Left forelimb (tissue), 1 donor: ENCODE measurements around the gene ELK4.
A peak's percentile ranks its signal among the peaks of the same experiment; 100 is the strongest.
"Not testable (repeated sequence)": the region's sequence is repeated elsewhere in the genome, so short reads cannot be mapped to it uniquely, and the experiment has no call there.

ENCODE experiments used
- DNase-seq: peaks from one replicate; pipeline ENCODE4 v3.0.0-alpha.2; 2018; ENCODE audit warnings: low spot score

ELK4 gene

DNA sequence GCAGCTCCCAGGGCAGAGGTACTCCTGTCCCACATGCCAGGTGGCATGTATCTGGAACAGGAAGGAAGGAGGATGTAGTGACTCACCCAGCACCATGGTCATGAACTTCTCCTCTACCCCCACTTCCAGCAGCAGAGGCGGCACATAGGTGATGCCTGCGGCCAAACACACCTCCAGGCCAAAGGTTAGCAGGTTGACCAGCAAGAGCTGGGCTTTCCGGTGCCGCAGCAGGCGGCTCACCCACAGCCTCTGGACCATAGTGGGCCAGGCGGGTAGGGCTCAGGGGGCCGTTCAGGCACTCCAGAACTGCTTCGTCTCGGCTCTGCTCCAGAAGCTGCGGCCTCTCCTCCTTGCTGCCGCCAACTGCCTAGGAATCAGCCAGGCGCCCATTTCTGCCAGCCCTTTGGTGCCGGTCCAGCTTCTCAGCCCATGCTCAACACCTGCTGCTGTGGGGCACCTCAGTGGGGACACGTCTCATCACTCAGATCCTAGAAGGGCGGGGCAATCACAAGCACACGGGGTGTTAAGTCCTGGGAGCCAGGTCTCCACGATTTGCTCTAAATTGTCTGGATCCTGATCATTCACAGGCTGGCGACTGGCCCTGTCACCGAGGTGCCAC is 32.7 kb upstream of the ELK4 start:
- DNase-seq: no peak

- no peak for DNase-seq
Observed at GRCh38 chr1:205663286-205663936, 31.6 kb upstream of the ELK4 start.

GRCh38 chr1:205662791-205663190 is 31.0 kb upstream of the ELK4 start:
- DNase-seq: no peak

DNA sequence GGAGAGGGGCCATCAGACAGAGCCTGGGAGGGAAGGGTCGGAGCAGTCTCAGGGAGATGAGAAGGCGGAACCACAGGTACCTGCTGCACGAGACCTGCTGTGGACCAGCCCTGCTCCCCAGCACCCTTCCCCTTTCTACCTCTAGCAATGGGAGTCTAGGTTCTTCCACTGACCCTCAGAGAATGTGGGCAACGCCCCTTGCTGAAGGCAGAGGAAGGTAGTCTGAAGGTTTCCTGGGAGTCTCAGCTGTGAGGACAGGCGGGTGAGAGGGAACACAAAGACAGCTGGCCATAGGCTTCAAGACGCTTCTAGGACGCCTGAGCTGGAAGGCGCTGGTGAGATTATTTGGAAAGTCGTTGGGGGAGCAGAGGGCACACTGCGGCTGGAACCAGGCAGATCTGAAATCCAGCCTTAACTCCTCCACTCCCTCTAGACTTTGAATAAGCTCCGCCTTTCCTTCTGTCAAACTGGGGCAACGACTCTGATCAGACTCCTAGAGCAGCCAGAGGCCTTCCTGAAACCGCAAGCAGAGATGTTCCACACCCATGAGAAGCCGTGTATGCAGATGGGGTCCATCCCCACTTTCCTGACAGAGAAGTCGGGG is 30.4 kb upstream of the ELK4 start:
- DNase-seq: no peak

DNA sequence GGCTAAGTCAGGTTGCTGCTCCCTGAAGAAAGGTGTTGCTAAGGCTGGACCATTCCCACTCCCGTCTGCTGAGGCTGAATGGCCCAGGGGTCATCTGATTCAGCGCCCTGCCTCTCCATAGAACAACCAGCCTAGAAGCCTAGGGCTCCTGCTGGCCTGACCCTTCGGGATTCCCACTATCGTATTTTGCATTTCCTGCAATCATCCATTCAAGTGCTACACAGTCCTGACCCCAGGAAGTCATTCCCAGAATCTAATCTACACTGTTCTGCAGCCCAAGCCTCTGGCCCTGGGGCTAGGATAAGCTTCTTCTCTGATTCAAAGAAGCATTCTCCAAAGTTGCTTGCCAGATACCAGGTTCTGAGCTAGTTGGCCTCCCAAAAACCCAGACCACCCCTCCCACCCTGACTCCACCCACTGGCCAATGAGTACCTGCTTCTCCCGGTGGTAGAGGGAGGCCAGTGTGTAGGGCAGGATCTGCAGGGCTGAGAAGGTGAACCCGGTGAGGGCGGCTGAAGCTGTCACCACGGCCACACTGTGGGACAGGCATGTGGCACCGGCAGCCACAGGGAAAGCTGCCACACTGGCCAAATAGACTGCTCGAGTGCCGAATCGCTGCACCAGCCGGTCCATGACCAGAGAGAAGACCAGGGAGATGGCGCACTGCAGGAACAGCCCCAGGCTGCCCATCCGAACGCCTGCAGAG is 29.8 kb upstream of the ELK4 start:
- no peak for DNase-seq

GRCh38 chr1:205660361-205660760 is 28.6 kb upstream of the ELK4 start:
- no peak for DNase-seq

- peak; percentile 87 for DNase-seq
Observed at GRCh38 chr1:205658943-205659581, 27.3 kb upstream of the ELK4 start.

GRCh38 chr1:205656236-205656635 is 24.4 kb upstream of the ELK4 start:
- DNase-seq: no peak

DNA sequence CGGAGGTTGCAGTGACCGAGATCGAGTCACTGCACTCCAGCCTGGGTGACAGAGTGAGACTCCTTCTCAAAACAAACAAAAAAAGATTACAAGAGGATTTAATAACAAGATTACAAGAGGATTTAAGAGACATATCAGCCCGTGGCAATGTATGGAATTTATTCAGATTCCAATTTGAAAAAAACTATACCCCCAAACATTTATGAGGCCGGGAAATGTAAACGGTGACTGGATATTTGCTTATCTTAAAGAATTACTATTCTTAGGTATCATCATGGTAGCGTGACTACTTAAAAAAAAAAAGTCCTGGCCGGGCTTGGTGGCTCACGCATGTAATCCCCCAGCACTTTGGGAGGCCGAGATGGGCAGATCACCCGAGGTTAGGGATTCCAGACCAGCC is 21.2 kb upstream of the ELK4 start:
- no peak for DNase-seq

GRCh38 chr1:205650241-205650640 is 18.4 kb upstream of the ELK4 start:
- DNase-seq: no peak

- DNase-seq: no peak
Observed at GRCh38 chr1:205645519-205645918, 13.7 kb upstream of the ELK4 start.

- DNase-seq: no peak
Observed at GRCh38 chr1:205642679-205643307, 11.0 kb upstream of the ELK4 start.

- no peak for DNase-seq
Observed at GRCh38 chr1:205639567-205639966, 7.8 kb upstream of the ELK4 start.

GRCh38 chr1:205637854-205638468 is 6.2 kb upstream of the ELK4 start:
- DNase-seq: no peak

GRCh38 chr1:205636732-205637131 is 4.9 kb upstream of the ELK4 start:
- no peak for DNase-seq

DNA sequence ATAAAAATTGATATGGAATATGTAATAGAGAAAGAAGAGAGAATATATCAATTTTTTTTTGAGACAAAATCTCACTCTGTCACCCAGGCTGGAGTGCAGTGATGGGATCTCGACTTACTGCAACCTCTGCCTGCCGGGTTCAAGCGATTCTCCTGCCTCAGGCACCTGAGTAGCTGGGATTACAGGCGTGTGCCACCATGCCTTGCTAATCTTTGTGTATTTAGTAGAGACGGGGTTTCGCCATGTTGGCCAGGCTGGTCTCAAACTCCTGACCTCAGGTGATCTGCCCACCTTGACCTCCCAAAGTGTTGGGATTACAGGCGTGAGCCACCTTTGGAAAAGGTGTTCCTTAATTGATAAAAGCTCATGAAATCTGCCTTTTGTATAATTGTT is 4.3 kb upstream of the ELK4 start:
- DNase-seq: not testable (repeated sequence)

DNA sequence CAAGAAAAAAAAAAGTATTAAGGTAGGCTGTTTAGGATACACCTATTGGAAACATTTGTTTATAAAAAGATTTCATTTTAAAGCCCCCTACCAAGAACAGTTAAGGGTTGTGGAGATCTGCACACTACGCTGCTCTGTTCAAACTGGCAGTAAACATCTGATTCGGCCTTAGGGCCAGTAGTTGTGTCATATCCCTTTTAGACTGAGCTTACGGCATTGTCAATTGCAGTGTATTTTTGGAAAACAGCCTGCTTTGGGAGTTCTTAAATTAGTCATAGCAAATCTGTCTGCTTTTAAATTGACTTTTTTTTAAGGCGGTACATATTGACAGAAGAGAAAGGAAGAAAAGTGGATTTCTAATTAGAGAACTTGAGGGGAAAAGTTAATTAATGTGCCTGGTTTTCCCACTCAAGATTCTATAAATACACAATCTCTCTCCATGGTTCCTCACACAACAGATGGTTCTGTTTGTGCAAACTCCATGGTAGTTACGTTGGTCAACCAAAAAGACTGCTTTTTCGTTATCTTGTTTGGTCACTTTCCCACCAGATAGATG is 1.7 kb upstream of the ELK4 start:
- DNase-seq: no peak

- DNase-seq: no peak
Observed at GRCh38 chr1:205632669-205633169, 908 bp upstream of the ELK4 start.

DNA sequence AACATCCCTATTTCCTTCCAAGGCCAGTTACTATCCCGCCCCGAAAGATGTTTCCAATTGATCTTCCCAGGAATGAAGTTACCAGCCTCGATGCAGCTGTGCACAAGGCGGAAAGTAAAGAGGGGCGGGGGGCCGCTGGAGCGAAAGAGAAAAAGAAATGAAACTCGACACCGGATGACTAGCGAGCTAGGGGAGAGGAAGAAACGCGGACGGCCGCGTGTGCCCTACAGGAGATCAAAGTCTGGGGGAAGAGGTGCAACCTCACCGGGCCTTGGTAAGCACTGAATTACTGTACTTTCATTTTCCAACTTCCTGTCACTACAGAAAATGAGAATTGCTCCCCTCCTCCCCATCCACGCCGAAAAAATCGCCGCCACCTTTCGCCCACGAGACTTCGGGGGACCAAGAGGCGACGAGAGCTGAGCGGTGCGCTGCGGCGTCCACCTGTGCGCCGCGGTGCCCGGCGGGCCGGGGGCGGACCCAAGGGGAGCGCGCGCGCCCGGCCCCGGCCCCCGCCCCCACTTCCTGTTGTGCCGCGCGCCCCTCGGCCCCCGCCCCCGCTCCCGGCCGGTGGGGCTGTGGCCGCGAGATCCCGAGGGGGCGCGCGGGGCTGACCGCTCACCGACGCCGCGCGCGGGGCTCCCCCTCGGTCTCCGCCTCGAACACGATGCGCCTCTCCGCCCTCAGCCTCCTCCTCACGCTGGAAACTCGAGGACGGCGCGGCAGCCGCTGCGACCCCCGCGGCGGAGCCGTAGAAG is 622 bp downstream of the ELK4 start:
- DNase-seq: peak; percentile 88

GRCh38 chr1:205630651-205631009 is 1.2 kb downstream of the ELK4 start:
- DNase-seq: no peak
